ENCODE data around the gene SPATA31E1.
"Not testable (repeated sequence)": the region's sequence is repeated elsewhere in the genome, so short reads cannot be mapped to it uniquely, and the experiment has no call there.

SPATA31E1 gene

DNA sequence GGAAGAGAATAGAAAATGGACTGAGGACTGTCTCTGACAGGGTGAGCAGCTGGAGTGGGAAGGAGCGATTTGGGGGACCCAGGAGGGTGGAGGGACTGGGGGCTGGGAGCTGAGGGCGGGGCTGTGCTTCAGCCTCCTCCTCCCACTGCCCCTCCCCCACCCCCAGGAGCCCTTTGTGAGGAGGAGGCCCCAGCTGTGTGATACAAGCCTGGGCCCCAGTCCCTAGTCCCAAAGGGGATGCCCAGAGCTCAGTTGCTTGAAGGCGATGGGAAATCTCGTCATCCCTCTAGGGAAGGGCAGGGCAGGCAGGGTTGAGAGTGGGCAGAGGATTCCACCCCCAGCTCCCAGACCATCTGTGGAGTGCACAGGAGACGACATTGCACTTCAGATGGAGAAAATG lies at the start of gene SPATA31E1:
TSS of gene SPATA31E1 (plus strand) at position 251 of the 400 bp plus-strand sequence. CDS start at position 266, 15 bp downstream.
- no peak for DNase-seq

- no peak for DNase-seq
Measured at GRCh38 chr9:87834357-87834756, 48.3 kb upstream of the SPATA31E1 start.

DNA sequence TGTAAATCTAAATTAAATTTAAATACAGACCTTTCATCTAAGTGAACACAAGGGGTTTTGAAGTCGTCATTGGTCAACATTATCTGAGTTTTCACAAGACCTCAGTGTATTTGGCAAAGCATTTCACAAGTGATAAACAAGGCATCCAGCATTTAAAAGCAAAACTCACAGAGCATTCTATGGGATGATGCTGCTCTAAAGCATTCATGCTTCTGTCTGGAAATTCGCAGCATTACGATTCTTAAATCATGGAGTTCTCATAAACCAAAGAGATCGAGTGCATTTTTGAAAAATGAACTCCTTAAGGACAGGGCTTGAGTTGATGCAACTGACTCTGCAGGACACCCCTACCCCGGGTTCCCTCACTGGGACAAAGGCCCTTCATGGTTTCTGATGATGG lies 46.1 kb upstream of the SPATA31E1 start:
- DNase-seq, result no peak

- DNase-seq, result no peak
Measured at GRCh38 chr9:87836951-87837705, 45.5 kb upstream of the SPATA31E1 start.

- peak; percentile 66 for DNase-seq
Measured at GRCh38 chr9:87840134-87840533, 42.5 kb upstream of the SPATA31E1 start.

- no peak for DNase-seq
Measured at GRCh38 chr9:87842878-87843585, 39.6 kb upstream of the SPATA31E1 start.

DNA sequence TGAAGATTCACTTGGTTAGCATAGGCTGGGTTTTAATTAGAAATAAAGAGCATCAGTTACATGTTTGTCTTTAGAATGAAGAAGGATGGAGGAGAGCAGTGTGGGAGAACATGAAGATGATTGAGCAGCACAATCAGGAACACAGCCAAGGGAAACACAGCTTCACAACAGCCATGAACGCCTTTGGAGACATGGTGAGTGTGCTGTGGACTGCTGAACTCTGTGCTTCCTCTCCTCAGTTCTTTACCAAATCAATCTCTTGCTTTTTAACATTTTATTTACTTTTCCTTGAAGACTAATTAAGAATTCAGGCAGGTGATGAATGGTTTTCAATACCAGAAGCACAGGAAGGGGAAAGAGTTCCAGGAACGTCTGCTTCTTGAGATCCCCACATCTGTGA lies 38.2 kb upstream of the SPATA31E1 start:
- no peak for DNase-seq

GRCh38 chr9:87847817-87848216 lies 34.9 kb upstream of the SPATA31E1 start:
- peak; percentile 19 for DNase-seq

DNA sequence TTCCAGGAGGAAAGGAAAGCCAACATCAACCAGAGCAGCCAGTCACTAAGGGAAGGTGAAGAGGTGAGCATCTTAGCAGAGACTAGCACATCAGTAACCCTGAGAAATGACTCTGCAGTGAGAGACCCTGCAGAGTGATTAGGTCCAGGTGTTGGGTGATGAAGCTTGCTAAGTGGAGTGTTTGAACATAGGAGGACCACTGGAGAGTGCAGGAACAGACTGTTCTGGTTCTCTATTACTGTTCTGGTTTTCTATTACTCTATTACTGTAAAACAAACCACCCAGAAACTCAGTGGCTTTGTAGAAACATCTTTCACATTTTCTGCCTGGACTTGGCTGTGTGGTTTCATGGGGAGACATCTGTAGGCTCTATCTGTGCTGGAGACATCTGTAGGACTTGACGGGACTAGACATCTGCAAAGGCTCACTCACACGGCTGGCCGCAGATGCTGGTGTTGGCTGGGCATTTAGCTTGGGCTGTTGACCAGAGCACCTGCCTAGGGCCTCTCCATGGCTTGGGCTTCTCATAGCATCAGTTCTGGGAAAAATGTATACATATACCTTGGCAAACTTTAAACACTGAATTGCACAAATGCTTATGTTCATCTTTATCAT lies 33.4 kb upstream of the SPATA31E1 start:
- DNase-seq, result no peak

- no peak for DNase-seq
Measured at GRCh38 chr9:87850391-87850790, 32.3 kb upstream of the SPATA31E1 start.

DNA sequence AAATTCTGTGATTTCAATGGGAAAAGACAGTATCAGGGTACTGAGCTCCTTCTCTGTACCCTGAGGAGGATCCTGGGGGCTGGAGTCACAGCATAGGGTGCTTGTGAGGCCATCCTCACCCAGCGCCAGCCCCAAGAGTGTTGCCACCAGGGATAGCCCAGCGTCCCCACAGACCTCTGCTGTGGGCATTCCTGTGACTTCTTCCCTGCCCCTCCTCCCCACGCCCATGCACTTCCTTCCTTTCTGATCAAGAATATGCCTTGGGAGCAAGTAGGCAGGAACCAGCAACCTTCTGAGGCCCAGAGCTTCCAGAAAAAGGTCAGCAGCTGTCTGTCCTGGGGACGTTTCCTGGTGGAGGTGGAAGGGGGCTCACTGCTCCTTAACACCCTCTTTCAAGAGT lies 31.5 kb upstream of the SPATA31E1 start:
- not testable (repeated sequence) for DNase-seq

DNA sequence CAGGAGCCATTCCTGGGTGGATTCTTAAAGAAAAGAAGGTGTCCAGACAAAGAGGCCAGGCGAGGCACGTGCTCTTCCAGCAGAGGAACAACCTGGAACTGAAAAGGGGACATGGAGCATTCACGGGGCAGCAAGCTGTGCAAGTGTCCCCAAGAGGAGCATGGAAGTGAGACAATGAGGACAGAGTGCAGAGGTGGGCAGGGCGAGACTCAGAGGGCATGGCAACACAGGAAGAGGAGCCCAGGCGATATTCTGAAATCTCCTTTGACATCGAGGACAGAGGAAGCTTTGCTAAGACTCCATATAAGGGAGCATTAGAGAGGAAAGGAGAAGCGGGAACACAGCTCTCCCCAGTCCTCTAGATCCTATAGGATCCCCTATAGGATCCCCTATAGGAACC lies 29.4 kb upstream of the SPATA31E1 start:
- DNase-seq, result peak; percentile 37

DNA sequence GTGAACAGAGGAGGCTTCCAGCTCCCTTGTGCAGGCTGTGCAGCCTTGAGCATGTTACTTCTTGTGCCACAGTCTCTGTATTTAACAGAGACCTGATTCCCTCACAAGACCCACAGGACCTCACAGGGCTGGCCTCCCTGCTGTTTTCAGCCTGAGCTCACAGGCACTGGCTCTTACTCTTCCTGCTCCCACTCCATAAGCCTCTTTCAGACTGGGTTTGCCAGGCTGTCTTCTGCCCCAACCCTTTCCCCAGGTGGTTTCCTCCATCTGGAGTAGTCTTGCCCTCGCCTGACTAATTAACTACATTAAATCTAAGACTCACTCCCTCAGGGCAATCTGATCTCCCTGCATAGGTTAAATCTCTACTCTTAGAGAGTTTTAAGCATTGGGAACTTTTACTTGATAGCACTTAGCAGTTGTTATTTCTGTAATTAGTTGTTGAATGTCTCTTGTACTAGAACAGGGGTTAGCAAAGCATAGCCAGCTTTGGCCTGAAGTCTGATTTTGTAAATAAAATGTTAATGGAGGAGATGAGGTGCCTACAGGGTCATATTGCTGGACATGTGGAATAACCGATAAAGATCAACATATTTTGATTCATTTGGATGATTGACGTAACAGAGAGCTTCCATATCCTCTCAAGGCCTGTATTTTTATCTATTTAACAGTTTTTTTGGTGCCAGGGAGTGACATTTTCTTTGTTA lies 28.6 kb upstream of the SPATA31E1 start:
- no peak for DNase-seq

- DNase-seq, result no peak
Measured at GRCh38 chr9:87854580-87854955, 28.1 kb upstream of the SPATA31E1 start.

DNA sequence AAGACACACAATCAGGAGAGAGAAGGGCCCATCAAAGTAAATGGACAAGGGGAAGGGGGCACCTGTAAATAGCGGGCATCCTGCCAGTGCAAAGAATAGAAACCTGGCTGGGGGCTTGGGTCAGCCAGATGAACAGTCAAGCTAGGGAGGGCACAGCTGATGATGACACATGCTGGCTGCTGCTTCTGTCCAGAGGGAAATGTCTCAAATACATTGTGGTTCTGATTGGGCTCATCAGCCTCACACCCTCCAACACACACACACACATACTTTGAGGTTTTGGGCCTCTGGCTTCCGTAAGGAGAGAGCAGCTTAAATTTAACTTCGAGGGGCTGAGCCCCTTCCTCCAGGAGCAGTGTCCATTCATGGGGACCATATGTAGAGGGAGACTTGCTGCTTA lies 27.6 kb upstream of the SPATA31E1 start:
- no peak for DNase-seq

DNA sequence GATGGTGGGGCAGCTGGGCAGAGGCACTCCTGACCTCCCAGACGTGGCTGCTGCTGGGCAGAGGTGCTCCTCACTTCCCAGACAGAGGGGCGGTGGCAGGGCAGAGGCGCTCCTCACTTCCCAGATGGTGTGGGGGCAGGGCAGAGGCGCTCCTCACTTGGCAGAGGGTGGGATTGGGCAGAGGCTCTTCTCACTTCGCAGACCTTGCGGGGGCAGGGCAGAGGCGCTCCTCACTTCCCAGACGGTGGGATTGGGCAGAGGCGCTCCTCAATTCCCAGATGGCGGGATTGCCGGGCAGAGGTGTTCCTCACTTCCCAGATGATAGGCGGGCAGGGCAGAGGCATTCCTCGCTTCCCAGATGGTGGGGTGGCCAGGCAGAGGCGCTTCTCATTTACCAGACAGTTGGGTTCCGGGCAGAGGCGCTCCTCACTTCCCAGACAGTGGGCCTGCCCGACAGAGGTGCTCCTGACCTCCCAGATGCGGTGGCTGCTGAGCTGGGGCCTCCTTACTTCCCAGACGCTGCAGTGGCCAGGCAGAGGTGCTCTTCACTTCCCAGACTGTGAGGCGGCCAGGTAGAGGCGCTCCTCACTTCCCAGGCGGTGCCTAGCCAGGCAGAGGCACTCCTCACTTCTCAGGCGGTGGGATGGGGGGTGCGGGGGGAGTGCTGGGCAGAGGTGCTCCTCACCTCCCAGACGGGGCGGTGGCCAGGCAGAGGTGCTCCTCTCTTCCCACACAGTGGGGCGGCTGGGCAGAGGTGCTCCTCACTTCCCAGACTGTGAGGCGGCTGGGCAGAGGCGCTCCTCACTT lies 25.3 kb upstream of the SPATA31E1 start:
- no peak for DNase-seq

DNA sequence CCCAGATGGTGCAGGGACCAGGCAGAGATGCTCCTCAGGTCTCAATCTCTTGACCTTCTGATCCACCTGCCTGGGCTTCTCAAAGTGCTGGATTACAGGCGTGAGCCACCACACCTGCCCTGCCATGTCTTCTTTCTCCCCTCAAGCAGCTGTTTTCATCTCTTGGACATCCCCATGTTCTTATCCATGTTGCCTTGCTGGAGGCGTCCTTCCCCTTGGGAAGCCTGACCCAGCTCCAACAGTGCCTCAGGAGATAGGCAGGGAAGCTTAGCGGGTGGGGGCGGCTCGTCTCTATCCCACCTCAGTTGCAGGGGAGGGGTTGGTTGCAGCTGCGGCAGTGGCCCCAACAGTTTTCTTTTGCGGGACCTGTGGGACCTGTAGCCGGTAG lies 24.7 kb upstream of the SPATA31E1 start:
- no peak for DNase-seq

GRCh38 chr9:87859137-87859536 lies 23.5 kb upstream of the SPATA31E1 start:
- DNase-seq, result no peak

DNA sequence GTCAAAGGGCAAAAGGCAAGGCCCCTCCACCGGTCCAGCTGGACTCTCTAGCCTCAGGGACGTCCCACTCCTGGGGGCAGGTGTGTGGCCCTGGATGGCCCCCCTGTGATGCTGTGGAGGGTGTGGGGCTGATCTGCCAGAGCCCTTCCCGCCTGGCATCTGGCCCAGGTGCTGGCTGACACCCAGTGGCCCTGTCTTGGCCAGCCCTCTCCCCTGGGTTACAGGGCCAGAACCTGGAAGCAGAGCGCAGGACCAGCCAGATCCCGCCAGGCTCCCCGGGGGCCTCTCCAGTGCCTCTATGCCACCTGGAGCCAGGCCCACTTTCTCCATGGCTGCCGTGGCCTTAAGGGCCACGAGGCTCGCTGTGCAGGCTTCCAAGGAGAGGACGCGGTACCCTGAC lies 22.9 kb upstream of the SPATA31E1 start:
- DNase-seq, result no peak

DNA sequence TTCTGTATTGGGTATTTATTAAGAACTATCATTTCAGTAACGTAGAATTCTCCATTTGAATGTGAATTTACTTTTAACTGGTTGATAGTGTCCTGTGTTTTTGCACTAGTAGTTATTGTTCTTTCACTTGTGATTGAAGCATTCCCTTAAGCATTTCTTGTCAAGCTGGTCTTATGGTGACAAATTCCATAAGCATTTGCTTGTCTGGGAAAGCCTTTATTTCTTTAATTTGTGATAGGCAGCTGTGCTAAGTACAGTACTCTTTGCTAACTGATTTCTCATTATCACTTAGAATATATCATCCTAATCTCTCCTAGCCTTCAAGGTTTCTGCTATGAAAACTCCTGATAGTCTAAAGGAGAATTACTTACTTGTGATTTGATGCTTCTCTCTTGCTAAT lies 21.3 kb upstream of the SPATA31E1 start:
- DNase-seq, result no peak

- DNase-seq, result no peak
Measured at GRCh38 chr9:87862536-87863268, 20.0 kb upstream of the SPATA31E1 start.
